NB4 (cell line): ENCODE data around the gene UBE2Q2.
A peak's percentile ranks its signal among the peaks of the same experiment; 100 is the strongest.

Experiments
- DNase-seq: peaks from one replicate; pipeline ENCODE4 v3.0.0; 2010; ENCODE audit warnings: low read depth
- H3K4me3 ChIP-seq: one replicate; pipeline ENCODE4 v1.5.1; 2011; ENCODE audit warnings: mild to moderate bottlenecking, low read depth, low read length, moderate library complexity
- CTCF ChIP-seq: IDR thresholded peaks from one replicate; pipeline ENCODE4 v1.5.1; 2012; ENCODE audit warnings: low read depth, low read length
- MAX ChIP-seq: IDR thresholded peaks from 2 replicates; pipeline ENCODE4 v1.6.1; 2011; ENCODE audit warnings: low read depth, low read length
- MYC ChIP-seq: IDR thresholded peaks from 2 replicates; pipeline ENCODE4 v1.6.1; 2011; ENCODE audit warnings: low read depth, low read length
- POLR2A ChIP-seq: IDR thresholded peaks from 2 replicates; pipeline ENCODE4 v1.6.1; 2011; ENCODE audit warnings: mild to moderate bottlenecking; ENCODE audit not compliant: insufficient read length; ENCODE audit errors: extremely low read depth

The UBE2Q2 gene

GRCh38 chr15:75925440-75925839 lies 82.2 kb downstream of the UBE2Q2 start:
- no peak for DNase-seq
- TF ChIP-seq MYC (no peak), POLR2A (no peak)
- H3K4me3 ChIP-seq: no peak overlapping the region

- TF ChIP-seq MAX (no peak), MYC (no peak), POLR2A (no peak), CTCF (no peak)
Measured at GRCh38 chr15:75926931-75927330, 83.7 kb downstream of the UBE2Q2 start.

GRCh38 chr15:75927601-75928000 lies 84.4 kb downstream of the UBE2Q2 start:
- no peak for TF ChIP-seq MAX
- no peak for TF ChIP-seq POLR2A
- TF ChIP-seq CTCF: no peak
- no peak for TF ChIP-seq MYC
- DNase-seq: no peak
- no peak overlapping the region for H3K4me3 ChIP-seq

More at GRCh38 chr15:75926931-75927330, 83.7 kb downstream of the UBE2Q2 start:
- DNase-seq: no peak
- H3K4me3 ChIP-seq: no peak overlapping the region

- H3K4me3 ChIP-seq: no peak overlapping the region
- peak; percentile 51 for DNase-seq
- no peak for TF ChIP-seq MYC
- peak; percentile 35 for TF ChIP-seq CTCF
Measured at GRCh38 chr15:75928680-75929608, 85.7 kb downstream of the UBE2Q2 start.

GRCh38 chr15:75929799-75930565 lies 86.7 kb downstream of the UBE2Q2 start:
- no peak overlapping the region for H3K4me3 ChIP-seq
- DNase-seq: no peak
- TF ChIP-seq POLR2A (no peak), MYC (no peak), MAX (no peak), CTCF (no peak)

GRCh38 chr15:75930866-75931265 lies 87.6 kb downstream of the UBE2Q2 start:
- TF ChIP-seq CTCF (no peak), POLR2A (no peak), MAX (no peak)
- no peak for DNase-seq
- H3K4me3 ChIP-seq: no peak overlapping the region
